ENCODE measurements around the gene SLC38A9.

SLC38A9 gene

DNA sequence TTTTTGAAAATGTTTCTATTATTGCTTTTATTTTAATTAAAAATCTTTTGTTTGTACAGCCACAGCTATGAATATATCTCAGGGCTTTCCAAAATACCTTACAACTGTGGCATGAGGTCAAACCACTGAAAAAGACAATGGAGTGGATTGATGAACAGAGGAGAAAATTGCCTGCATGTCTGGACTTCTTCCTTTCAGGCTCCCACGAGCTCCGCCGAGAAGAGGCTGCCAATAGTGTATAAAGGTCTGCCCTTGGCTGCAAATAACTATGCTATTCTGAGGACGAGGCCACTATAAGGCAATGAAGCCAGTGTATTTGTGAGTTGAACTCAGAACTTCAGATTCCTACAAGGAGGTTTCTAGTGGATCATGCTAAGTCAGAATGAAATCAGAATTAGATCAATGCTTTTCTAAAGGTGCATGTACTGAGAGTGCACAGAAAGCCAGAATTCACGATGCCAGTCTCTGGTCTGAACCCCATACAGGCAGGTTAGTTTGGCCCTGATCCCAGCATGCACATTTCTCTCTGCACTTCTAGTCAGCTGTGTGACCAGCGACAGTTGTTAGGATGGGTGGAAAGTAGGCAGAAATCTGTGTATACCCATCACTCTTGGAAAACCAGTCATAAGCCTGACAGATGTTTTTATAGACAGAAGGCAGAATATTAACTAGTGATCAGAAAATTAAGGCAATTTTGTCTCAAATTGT, 134.6 kb downstream of the SLC38A9 start:
- in situ Hi-C loops (cut with MboI; ENCODE audit: low pct_unique_long_range_greater_than_20kb, low sequenced_read_pairs, unreplicated experiment) = no loop called here
- DNase-seq (ENCODE audit: low spot score) = no peak
- TF ChIP-seq, protein P1, sequence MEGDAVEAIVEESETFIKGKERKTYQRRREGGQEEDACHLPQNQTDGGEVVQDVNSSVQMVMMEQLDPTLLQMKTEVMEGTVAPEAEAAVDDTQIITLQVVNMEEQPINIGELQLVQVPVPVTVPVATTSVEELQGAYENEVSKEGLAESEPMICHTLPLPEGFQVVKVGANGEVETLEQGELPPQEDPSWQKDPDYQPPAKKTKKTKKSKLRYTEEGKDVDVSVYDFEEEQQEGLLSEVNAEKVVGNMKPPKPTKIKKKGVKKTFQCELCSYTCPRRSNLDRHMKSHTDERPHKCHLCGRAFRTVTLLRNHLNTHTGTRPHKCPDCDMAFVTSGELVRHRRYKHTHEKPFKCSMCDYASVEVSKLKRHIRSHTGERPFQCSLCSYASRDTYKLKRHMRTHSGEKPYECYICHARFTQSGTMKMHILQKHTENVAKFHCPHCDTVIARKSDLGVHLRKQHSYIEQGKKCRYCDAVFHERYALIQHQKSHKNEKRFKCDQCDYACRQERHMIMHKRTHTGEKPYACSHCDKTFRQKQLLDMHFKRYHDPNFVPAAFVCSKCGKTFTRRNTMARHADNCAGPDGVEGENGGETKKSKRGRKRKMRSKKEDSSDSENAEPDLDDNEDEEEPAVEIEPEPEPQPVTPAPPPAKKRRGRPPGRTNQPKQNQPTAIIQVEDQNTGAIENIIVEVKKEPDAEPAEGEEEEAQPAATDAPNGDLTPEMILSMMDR (IDR thresholded peaks at IDR 0.05; ENCODE audit: extremely low read depth, insufficient read depth, missing control alignments) = no peak

DNA sequence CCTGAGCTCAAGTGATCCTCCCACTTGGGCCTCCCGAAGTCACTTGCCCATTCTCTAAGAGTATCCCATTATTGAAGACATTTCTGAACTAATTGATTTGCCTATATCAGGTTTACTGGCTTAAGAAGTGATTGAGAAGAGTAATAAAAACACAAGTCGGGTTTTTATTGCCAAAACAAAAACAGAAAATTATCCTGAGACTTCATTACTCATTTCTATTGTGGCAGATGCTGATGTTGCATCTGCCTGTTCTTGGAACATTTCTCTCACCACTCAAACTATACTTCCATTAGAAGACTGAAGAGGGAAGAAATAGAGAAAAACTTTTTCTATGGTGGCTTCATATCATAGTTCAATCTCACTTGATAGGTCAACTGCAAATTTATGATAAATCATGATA, 135.5 kb downstream of the SLC38A9 start:
- DNase-seq (ENCODE audit: low spot score) = no peak
- TF ChIP-seq, protein P1 (IDR thresholded peaks at IDR 0.05; ENCODE audit: extremely low read depth, insufficient read depth, missing control alignments) = no peak
- in situ Hi-C loops (cut with MboI; ENCODE audit: low pct_unique_long_range_greater_than_20kb, low sequenced_read_pairs, unreplicated experiment) = no loop called here

Data from GM13977 (cell line).